ENCODE results near the gene COL6A3. TPM values are rescaled to one million over a fixed set of nuclear protein-coding genes. Genes with fewer than 3 reads are reported as not detected.

COL6A3 gene
- polyA plus RNA-seq, 1 donor (not counting 4 experiments of a cell fraction or from before 2014, with no cell fraction given), result not detected

GRCh38 chr2:237314198-237314597, 99.8 kb downstream of the COL6A3 start:
- Histone ChIP-seq H3K79me2 (ENCODE audit: control insufficient read depth, insufficient read depth, low read length) (no peaks in the 10 kb centered on the region), H2AFZ (ENCODE audit: control insufficient read depth, low read length) (no peak overlapping the region), H3K9me3 (ENCODE audit: control insufficient read depth, low read depth, low read length) (no peaks in the 10 kb centered on the region), H3K4me1 (ENCODE audit: control insufficient read depth, extremely low read depth, insufficient read depth, low read length) (peaks cover 3% of the 10 kb centered on the region), H3K27me3 (ENCODE audit: control insufficient read depth, extremely low read depth, insufficient read depth, low read length) (peaks cover 13% of the 10 kb centered on the region), H3K9ac (ENCODE audit: control insufficient read depth, extremely low read depth, insufficient read depth, low read length) (no peak overlapping the region), H3K4me3 (ENCODE audit: control insufficient read depth in 2 of 3, extremely low read depth in 1 of 3, insufficient read depth in 2 of 3, low read depth in 1 of 3, low read length in 3 of 3) (no peak overlapping the region), H3K36me3 (ENCODE audit: control insufficient read depth in 2 of 2, extremely low read depth in 1 of 2, insufficient read depth in 2 of 2, low read length in 2 of 2) (no peaks in the 10 kb centered on the region), H3K27ac (ENCODE audit: control insufficient read depth, insufficient read depth, low read length) (no peak overlapping the region), H4K20me1 (ENCODE audit: control insufficient read depth, extremely low read depth, insufficient read depth, low read length) (no peaks in the 10 kb centered on the region), H3K4me2 (ENCODE audit: control insufficient read depth, extremely low read depth, insufficient read depth, low read depth, low read length) (no peak overlapping the region), H3K9me1 (ENCODE audit: control insufficient read depth, extremely low read depth, insufficient read depth, low read length) (no peaks in the 10 kb centered on the region)
- TF ChIP-seq CTCF (optimal IDR thresholded peaks at IDR 0.05 in 1 of 3, IDR thresholded peaks at IDR 0.05 in 1 of 3, conservative IDR thresholded peaks at IDR 0.05 in 1 of 3; ENCODE audit: extremely low read depth in 1 of 3, insufficient read depth in 2 of 3, low read length in 3 of 3) (no peak), EZH2 (IDR thresholded peaks at IDR 0.05; ENCODE audit: low read length) (no peak)
- dilution Hi-C loops (cut with MboI; ENCODE audit: extremely low pct_ligation_motif_present, low sequenced_read_pairs), result no loop called here
- no peak for FAIRE-seq
- DNase-seq (ENCODE audit: low read depth, low spot score), result no peak

GRCh38 chr2:237312021-237312755, 101.8 kb downstream of the COL6A3 start:
- Histone ChIP-seq H3K27me3 (ENCODE audit: control insufficient read depth, extremely low read depth, insufficient read depth, low read length) (peaks cover 2% of the 10 kb centered on the region), H3K4me2 (ENCODE audit: control insufficient read depth, extremely low read depth, insufficient read depth, low read depth, low read length) (no peak overlapping the region), H4K20me1 (ENCODE audit: control insufficient read depth, extremely low read depth, insufficient read depth, low read length) (no peaks in the 10 kb centered on the region), H2AFZ (ENCODE audit: control insufficient read depth, low read length) (no peak overlapping the region), H3K36me3 (ENCODE audit: control insufficient read depth in 2 of 2, extremely low read depth in 1 of 2, insufficient read depth in 2 of 2, low read length in 2 of 2) (no peaks in the 10 kb centered on the region), H3K9me1 (ENCODE audit: control insufficient read depth, extremely low read depth, insufficient read depth, low read length) (no peaks in the 10 kb centered on the region), H3K9ac (ENCODE audit: control insufficient read depth, extremely low read depth, insufficient read depth, low read length) (no peak overlapping the region), H3K9me3 (ENCODE audit: control insufficient read depth, low read depth, low read length) (no peaks in the 10 kb centered on the region), H3K27ac (ENCODE audit: control insufficient read depth, insufficient read depth, low read length) (no peak overlapping the region), H3K4me3 (ENCODE audit: control insufficient read depth in 2 of 3, extremely low read depth in 1 of 3, insufficient read depth in 2 of 3, low read depth in 1 of 3, low read length in 3 of 3) (no peak overlapping the region), H3K79me2 (ENCODE audit: control insufficient read depth, insufficient read depth, low read length) (no peaks in the 10 kb centered on the region), H3K4me1 (ENCODE audit: control insufficient read depth, extremely low read depth, insufficient read depth, low read length) (peaks cover 3% of the 10 kb centered on the region)
- no peak for TF ChIP-seq EZH2 (IDR thresholded peaks at IDR 0.05; ENCODE audit: low read length)
- FAIRE-seq (no peak), DNase-seq (ENCODE audit: low read depth, low spot score) (no peak)
- dilution Hi-C loops (cut with MboI; ENCODE audit: extremely low pct_ligation_motif_present, low sequenced_read_pairs), result no loop called here
